Type B pancreatic cell (in vitro differentiated cells): Measurements from ENCODE around the gene JAKMIP2. TPM values are rescaled to one million over a fixed set of nuclear protein-coding genes. Genes with fewer than 3 reads are reported as not detected.
"Not testable (repeated sequence)": the region's sequence is repeated elsewhere in the genome, so short reads cannot be mapped to it uniquely, and the experiment has no call there.

Experiments
- DNase-seq: peaks from one replicate; pipeline ENCODE4 v3.0.0; 2021; ENCODE audit warnings: mixed read lengths; ENCODE audit not compliant: unreplicated experiment; ENCODE audit errors: extremely low spot score
- H3K27ac Mint-ChIP-seq: 2 replicates; pipeline ENCODE4 v1.8.0; 2021; ENCODE audit warnings: mild to moderate bottlenecking, mixed read lengths
- H3K27me3 Mint-ChIP-seq: 2 replicates; pipeline ENCODE4 v1.8.0; 2021; ENCODE audit warnings: mixed read lengths
- H3K36me3 Mint-ChIP-seq: 2 replicates; pipeline ENCODE4 v1.8.0; 2021; ENCODE audit warnings: mixed read lengths
- H3K4me1 Mint-ChIP-seq: one replicate; pipeline ENCODE4 v1.8.0; 2021; ENCODE audit warnings: mixed read lengths; ENCODE audit not compliant: unreplicated experiment
- H3K4me3 Mint-ChIP-seq: 2 replicates; pipeline ENCODE4 v1.8.0; 2021; ENCODE audit warnings: mild to moderate bottlenecking, mixed read lengths
- H3K9me3 Mint-ChIP-seq: 2 replicates; pipeline ENCODE4 v1.8.0; 2021; ENCODE audit warnings: mixed read lengths
- CTCF ChIP-seq: fragments of 200-600 bp; sonication (generic); conservative IDR thresholded peaks from 2 replicates; pipeline ENCODE4 v1.5.0; 2021; ENCODE audit warnings: antibody characterized with exemption, mild to moderate bottlenecking
- total RNA-seq: library from RNA; stranded (reverse); gene quantifications from 2 replicates; pipeline ENCODE4 v1.2.1, GENCODE V29; 2021; ENCODE audit warnings: low replicate concordance

The JAKMIP2 gene
- total RNA-seq, 1 donor from 2014 or later, result 13.8 TPM

GRCh38 chr5:147591120-147591519 lies 191.4 kb downstream of the JAKMIP2 start:
- no peaks in the 10 kb centered on the region for H3K4me1 Mint-ChIP-seq
- no peak overlapping the region for H3K4me3 Mint-ChIP-seq
- H3K36me3 Mint-ChIP-seq, result no peaks in the 10 kb centered on the region
- no peaks in the 10 kb centered on the region for H3K9me3 Mint-ChIP-seq
- H3K27me3 Mint-ChIP-seq, result no peaks in the 10 kb centered on the region
- no peak for DNase-seq
- H3K27ac Mint-ChIP-seq, result no peak overlapping the region
- no peak for TF ChIP-seq CTCF

- H3K36me3 Mint-ChIP-seq, result no peaks in the 10 kb centered on the region
- no peak for TF ChIP-seq CTCF
- no peak overlapping the region for H3K4me3 Mint-ChIP-seq
- H3K27ac Mint-ChIP-seq, result no peak overlapping the region
- no peak for DNase-seq
- H3K27me3 Mint-ChIP-seq, result no peaks in the 10 kb centered on the region
- H3K9me3 Mint-ChIP-seq, result no peaks in the 10 kb centered on the region
- H3K4me1 Mint-ChIP-seq, result no peaks in the 10 kb centered on the region
Observed at GRCh38 chr5:147590096-147590495, 192.4 kb downstream of the JAKMIP2 start.

GRCh38 chr5:147586832-147587231 lies 195.7 kb downstream of the JAKMIP2 start:
- Mint-ChIP-seq H3K9me3 (no peaks in the 10 kb centered on the region), H3K4me3 (no peak overlapping the region), H3K27me3 (no peaks in the 10 kb centered on the region), H3K4me1 (no peaks in the 10 kb centered on the region), H3K27ac (no peak overlapping the region), H3K36me3 (no peaks in the 10 kb centered on the region)
- DNase-seq, result no peak
- no peak for TF ChIP-seq CTCF

GRCh38 chr5:147586221-147586620 lies 196.3 kb downstream of the JAKMIP2 start:
- TF ChIP-seq CTCF, result no peak
- DNase-seq, result no peak
- Mint-ChIP-seq H3K27me3 (no peaks in the 10 kb centered on the region), H3K4me3 (no peak overlapping the region), H3K9me3 (peaks cover 1% of the 10 kb centered on the region), H3K36me3 (no peaks in the 10 kb centered on the region), H3K27ac (no peak overlapping the region), H3K4me1 (no peaks in the 10 kb centered on the region)

- DNase-seq, H3K27ac Mint-ChIP-seq, H3K27me3 Mint-ChIP-seq, H3K9me3 Mint-ChIP-seq, H3K36me3 Mint-ChIP-seq, H3K4me3 Mint-ChIP-seq: not testable (repeated sequence)
- H3K4me1 Mint-ChIP-seq, result peaks cover 12% of the 10 kb centered on the region
Observed at GRCh38 chr5:147582272-147582671, 200.3 kb downstream of the JAKMIP2 start.

GRCh38 chr5:147580418-147580817 lies 202.1 kb downstream of the JAKMIP2 start:
- H3K27ac Mint-ChIP-seq, H3K9me3 Mint-ChIP-seq, H3K36me3 Mint-ChIP-seq, H3K27me3 Mint-ChIP-seq, DNase-seq, H3K4me3 Mint-ChIP-seq: not testable (repeated sequence)
- peaks cover 16% of the 10 kb centered on the region for H3K4me1 Mint-ChIP-seq
